HG02970 (cell line): ENCODE results near the gene HPSE.
"Not testable (repeated sequence)": the region's sequence is repeated elsewhere in the genome, so short reads cannot be mapped to it uniquely, and the experiment has no call there.

ENCODE experiments used
- ATAC-seq: cut with Tn5 transposase; IDR thresholded peaks from one replicate; pipeline ENCODE4 v1.9.1; 2021; ENCODE audit warnings: mild to moderate bottlenecking, moderate library complexity, moderate number of reproducible peaks; ENCODE audit not compliant: unreplicated experiment, low FRiP score

The HPSE gene

GRCh38 chr4:83335701-83336100, 1.1 kb upstream of the HPSE start:
- no peak for ATAC-seq

- no peak for ATAC-seq
These were observed 2.7 kb downstream of the HPSE start for GRCh38 chr4:83331956-83332355.

DNA sequence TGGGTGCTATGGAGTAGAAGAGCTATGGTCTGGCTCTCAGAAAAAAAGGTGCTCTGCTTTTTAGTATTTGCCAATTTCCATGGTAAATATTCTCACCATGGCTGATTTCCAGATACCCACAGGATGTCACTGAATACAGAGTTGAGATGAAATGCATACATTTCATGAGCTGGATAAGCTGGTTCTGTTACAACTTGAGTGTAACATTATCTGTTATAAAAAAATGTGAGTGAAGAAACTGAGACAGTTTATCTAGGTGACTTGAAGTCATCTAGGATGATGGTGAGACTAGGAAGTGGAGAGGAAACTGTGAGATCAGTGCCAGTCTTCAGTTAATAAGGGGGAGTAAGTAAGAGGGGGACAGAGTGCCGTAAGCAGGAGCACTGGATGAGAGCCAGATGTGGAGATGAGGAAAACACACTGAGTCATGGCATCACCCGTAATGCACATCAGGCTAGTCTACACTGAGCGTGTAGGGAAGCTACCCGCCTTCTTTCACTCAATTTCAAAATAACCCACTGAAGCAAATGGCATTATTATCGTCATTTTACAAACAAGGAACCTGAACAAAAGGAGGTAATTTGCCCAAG, 5.0 kb downstream of the HPSE start:
- ATAC-seq, result no peak

DNA sequence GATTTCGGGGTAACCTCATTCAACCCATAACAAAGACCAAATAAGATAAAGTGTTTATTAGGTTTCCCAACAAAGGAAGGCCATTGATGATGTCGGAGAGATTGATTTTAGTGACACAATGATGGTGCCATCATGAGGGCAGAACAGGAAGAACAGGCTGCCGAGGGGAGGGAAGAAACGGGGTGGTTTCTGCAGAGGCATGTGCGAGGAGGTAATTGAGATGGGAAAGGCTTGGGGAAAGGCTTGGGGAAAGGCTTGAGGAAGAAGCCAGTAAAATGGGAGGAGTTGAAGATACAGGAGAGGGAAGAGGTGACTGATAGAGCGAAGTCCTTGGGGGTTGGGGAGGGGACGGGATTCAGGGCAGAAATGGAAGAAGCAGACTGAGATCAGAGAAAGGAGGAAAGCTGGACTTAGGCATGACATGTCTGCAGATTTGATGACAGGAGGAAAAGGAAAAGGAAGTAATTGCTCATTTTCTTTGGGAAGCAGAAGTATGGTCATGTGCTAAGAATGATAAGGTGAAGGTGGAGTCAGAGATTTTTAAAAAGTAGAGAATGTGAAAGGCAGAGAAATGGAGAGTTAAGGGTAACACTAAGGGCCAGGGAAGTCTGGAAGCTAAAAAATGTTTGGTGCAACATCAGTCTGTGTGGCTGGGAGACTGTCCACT, 6.0 kb downstream of the HPSE start:
- no peak for ATAC-seq

DNA sequence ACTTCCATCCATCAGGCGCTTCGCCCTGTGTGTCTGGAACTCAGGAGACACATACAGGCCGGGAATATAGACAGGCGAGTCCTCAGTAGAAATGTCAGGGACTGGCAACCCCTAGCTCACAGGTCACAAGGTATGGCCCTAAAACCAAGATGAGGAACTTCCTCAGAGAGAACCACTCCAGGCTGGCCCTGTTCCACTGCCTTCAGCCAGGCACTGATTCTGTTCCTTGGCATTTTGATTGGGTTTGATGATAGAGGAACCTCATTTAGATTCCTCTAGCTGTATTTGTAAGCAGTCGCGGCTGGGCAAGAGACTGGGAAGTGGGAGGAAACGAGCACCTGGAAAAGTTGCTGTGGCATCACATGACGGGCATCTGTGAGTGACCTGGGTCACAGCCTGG, 8.1 kb downstream of the HPSE start:
- no peak for ATAC-seq

GRCh38 chr4:83325306-83325705, 9.3 kb downstream of the HPSE start:
- not testable (repeated sequence) for ATAC-seq

DNA sequence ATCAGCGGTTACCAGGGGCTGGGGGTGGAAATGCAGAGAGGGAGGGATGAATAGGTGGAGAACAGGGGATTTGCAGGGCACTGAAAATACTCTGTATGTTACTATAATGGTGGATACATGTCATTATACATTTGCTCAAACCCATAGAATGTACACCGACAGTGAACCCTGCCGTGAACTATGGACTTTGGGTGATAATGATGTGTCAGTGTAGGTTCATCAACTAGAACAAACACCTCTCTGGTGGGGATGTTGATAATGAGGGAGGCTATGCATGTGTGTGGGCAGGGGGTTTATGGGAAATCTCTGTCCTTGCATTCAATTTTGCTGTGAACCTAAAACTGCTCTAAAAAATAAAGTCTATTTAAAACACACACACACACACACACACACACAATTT, 11.5 kb downstream of the HPSE start:
- no peak for ATAC-seq

GRCh38 chr4:83320548-83320947, 14.1 kb downstream of the HPSE start:
- no peak for ATAC-seq

DNA sequence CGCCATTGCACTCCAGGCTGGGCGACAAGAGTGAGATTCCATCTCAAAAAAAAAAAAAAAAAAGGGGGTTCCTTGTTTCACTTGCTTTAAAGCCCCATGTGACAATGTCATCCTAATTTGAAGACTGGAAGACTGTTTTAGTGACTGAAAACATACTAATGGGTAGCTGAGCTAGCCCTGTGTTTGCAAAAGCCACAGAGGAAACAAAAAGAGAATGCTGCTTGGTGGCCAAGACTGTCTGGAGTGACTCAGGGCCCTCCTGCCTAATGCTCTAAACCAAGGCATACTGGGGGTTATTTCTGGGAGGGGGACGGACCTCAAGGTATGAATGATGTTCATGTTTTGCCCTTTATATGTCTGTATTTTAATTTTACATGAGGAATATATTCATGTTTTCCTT, 16.0 kb downstream of the HPSE start:
- ATAC-seq, result no peak

DNA sequence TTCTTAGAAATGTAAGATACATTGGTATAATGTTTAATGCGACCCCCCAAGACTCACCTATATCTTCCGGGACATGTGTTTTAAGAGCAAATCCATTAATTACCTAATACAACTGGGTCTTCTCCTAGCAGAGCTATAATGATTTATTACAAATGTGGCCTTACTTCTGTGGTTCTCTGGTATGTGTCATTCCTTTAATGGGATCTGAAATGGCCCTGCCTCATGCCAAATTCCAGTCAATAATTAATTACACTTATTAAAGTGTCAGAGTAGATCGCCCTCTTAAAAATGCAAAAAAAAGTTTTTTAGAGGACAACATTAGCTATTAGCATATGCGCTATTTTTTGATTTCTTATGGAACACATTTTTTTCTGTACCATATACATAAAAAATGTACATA, 17.0 kb downstream of the HPSE start:
- no peak for ATAC-seq

DNA sequence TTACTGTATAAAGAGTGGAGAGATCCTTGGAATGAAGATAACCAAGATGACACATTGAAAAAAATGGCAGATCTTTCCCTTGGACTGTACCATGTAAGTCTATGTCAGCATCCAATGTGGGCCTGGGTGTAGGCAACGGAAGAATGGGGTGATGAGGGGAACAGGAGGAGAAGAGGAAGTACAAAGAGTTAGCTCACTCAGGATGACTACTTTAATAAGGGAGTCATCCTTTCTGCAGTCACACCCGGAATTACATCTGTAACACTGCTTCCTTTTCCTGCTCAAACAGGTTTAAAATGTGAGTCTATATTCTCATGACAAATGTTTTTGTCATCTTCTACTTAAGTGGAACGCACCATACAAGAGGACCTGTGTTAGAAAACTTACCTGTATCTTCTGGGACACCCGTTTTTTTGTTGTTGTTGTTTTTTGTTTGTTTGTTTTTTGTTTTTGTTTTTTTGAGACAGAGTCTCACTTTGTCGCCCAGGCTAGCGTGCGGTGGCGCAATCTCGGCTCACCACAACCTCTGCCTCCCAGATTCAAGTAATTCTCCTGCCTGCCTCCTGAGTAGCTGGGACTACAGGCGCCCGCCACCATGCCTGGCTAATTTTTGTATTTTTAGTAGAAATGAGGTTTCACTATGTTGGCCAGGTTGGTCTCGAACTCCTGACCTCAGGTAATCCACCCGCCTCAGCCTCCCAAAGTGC, 18.0 kb downstream of the HPSE start:
- no peak for ATAC-seq

GRCh38 chr4:83315341-83315870, 19.2 kb downstream of the HPSE start:
- no peak for ATAC-seq

DNA sequence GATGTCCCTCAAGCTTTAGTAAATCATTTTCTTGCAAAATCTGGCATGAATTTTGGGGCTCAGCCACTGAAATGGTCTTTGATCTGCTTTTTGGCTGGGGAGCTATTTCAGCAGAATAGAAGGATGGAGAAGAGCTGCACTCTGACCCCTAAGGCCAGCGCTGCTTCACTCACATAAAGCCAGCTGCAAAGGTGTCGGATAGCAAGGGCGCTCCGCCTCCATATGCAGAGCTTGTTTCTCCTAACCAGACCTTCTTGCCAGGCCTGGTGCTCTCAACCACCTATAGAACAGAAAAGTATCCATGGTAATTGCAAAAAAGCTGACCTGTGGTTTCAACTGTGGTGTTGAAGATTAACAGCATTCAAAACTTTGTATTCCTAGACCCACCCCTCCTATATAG, 26.0 kb downstream of the HPSE start:
- no peak for ATAC-seq

DNA sequence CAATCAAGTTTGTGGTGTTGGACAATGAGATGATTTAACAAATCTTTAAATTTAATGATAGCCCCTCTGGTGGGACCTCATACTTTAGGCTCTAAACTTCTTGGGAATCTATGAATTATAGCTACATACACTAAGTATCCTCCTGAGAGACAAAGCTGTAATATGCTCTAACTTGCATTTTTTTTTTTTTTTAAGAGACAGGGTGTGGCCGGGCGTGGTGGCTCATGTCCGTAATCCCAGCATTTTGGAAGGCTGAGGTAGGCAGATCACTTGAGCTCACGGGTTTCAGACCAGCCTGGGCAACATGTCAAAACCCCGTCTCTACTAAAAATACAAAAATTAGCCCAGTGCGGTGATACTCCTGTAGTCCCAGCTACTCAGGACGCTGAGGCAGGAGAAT, 26.7 kb downstream of the HPSE start:
- ATAC-seq, result no peak

- no peak for ATAC-seq
These were observed 29.5 kb downstream of the HPSE start for GRCh38 chr4:83305187-83305586.

GRCh38 chr4:83297548-83298260, 36.9 kb downstream of the HPSE start:
- no peak for ATAC-seq

- no peak for ATAC-seq
These were observed 41.2 kb downstream of the HPSE start for GRCh38 chr4:83293305-83294046.

GRCh38 chr4:83290059-83290774, 44.4 kb downstream of the HPSE start:
- not testable (repeated sequence) for ATAC-seq

DNA sequence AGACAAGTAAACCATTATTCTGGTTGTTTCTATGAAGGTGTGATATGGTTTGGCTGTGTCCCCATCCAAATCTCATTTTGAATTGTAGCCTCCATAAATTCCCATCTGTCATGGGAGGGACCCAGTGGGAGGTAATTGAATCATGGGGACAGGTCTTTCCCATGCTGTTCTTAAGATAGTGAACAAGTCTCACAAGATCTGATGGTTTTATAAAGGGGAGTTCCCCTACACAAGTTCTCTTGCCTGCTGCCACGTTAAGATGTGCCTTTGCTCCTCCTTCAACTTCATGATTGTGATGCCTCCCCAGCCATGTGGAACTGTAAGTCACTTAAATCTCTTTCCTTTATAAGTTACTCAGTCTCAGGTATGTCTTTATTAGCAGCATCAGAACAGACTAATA, 46.3 kb downstream of the HPSE start:
- ATAC-seq, result not testable (repeated sequence)

DNA sequence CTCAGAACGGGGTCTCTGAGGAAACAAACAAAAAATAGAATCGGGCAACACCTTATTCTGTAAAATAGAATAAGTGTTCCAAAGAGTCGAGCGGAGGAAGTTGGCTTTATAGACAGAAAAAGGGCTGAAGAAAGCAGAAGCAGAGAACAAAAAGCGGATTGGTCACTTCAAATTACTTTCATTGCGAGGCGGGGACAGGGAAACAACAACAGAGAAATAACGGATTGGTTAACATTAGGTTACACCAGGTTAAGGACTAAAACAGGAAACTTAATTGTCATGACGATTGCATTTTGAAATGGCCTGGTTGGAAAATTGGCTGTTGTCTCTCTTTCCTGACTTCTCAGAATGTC, 49.6 kb downstream of the HPSE start:
- ATAC-seq, result no peak
